ENCODE measurements around the gene CACNA1H.
"Not testable (repeated sequence)": the region's sequence is repeated elsewhere in the genome, so short reads cannot be mapped to it uniquely, and the experiment has no call there.

The CACNA1H gene

GRCh38 chr16:1241081-1241480 lies 88.2 kb downstream of the CACNA1H start:
- DNase-seq (ENCODE audit: insufficient read length, low spot score); FAIRE-seq: not testable (repeated sequence)

DNA sequence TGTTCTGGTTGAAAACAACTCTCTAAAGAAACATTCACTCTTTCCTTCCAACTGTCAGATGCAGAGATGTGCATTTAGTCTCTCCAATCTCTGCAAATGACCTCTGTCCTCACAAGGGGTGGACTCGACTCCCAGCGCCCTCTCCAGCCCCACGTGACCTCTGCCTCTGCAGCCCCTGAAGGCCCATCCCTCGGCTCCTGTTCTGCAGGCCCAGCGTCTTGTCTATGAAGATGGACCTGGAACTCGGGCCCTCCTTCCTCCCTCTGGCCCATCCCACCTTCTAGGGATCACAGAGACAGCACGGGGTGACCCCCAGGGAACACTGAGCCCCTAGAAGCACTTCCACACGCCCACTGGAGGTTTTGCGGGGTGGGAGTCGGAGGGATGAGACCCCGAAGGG lies 90.5 kb downstream of the CACNA1H start:
- FAIRE-seq; DNase-seq (ENCODE audit: insufficient read length, low spot score): not testable (repeated sequence)

DNA sequence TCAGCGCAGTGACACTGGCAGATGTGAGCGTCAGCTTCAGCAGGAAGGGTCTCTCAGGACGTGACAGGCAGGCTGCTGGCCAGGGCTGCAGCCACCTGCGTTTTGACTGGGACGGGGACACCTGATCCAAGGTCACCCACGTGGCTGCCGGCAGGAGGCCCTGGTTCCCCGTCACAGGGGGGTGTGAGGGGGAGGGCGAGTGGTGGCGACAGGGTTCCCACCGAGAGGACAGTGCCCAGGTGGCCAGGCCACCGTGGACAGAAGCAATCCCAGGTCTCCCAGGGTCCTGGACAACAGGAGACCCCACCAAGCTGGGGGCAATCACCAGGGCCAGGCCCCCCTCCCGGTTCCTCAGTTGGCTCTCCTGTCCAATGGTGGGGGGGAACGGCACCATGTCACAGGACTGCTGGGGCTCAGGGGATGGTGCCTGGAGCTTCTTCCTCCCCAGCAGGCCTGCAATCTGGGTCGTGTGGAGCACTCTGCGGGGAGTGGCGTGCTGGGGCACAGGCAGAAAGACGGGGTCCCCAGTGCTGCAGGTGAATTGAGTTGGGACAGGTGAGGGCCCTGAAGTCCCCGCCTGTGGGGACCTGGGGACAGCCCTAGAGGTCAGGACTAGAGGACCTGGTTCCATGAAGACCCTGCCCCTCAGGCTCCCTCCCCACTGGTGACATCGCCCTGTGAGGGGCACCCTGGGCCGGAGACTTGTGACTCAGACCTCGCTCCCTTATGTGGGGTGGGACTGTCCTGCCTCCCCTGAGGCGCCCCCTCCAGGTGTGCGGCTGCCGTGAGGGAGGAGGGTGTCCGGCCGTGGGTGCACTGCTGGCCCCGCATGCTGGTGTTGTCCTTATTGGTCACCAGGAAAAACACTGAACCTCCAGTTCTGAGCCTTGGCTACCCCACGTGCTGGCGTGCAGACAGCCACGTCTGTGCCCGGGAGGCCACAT lies 91.3 kb downstream of the CACNA1H start:
- not testable (repeated sequence) for FAIRE-seq; DNase-seq (ENCODE audit: insufficient read length, low spot score)

- no peak for FAIRE-seq
- no peak for DNase-seq (ENCODE audit: insufficient read length, low spot score)
Observed at GRCh38 chr16:1244881-1245280, 92.0 kb downstream of the CACNA1H start.

DNA sequence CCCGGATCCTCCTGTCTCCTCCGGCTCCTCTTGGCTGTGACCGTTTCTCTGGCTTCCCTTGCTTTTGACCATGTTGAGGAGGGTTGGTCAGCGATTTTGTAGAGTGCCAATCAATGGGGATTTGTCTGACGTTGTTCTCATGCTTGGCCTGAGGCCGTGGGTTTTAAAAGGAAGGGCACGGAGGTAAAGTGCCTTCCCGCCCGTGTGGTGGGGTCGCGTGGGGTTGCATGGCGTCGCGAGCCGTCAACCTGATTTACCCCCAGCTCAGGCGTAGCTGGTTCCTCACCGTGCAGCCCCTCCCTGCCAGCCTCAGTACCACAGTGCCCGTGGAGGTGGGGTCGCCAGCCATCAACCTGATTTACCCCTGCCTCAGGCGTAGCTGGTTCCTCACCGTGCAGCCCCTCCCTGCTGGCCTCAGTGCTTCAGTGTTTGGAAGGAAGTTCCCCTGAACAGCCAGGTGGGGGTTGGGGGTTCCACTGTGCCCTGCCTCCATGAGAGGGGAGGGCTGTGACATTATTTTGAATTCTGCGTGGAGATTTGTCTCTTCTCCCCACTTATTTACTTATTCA lies 92.6 kb downstream of the CACNA1H start:
- FAIRE-seq: no peak
- no peak for DNase-seq (ENCODE audit: insufficient read length, low spot score)

DNA sequence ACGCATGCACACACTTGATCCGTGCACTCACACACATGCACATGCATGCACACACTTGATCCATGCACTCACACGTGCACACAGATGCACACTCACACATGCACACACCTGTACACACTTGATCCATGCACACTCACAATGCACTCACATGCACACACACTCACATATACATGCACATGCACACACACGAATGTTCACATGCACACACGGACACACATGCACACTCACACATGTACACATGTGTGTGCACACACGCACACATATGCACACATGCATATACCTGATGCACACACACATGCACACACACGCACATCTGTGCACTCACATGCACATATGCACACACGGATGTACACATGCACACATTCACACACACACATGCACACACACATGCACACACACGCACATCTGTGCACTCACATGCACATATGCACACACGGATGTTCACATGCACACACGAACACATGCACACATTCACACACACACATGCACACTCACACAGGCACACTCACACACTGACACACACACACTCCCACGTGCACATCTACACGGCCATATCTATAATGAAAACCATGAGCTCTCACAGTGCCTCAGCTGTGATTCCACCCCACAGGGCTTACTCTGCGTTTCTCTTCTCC lies 95.1 kb downstream of the CACNA1H start:
- FAIRE-seq; DNase-seq (ENCODE audit: insufficient read length, low spot score): not testable (repeated sequence)

- FAIRE-seq: peak; percentile 42
- DNase-seq (ENCODE audit: insufficient read length, low spot score): not testable (repeated sequence)
Observed at GRCh38 chr16:1249031-1249755, 96.3 kb downstream of the CACNA1H start.

DNA sequence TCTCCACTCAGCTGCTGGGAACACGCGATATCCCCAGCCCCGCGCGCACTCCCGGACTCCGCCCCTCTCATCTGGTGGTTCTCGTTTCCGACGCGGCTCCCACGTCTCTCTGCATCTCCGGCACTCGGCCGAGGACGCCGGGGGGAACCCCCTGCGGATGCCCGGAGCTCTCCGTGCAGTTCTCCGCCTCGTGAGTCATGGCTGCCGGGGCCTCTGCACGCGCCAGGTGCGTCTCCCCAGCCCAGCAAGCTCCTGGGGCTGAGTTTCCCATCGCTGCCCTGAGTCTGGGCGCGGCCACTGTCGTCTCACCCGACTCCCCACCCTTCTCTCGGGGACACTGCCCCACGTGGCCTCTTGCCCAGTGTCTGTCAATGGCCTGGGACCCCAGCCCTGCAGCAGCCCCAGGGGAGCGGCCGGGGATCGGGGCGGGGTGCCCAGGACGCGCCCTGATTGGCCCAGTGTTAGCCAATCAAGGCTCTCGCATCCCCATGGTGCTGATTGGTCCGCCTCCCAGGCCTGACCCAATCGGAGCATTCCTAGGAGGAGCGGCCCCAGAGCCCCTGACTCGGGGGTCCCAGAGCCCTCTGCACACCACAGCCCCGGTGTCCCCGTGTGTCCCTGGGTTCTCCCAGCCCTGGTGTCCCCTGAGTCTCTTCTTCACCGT lies 100.9 kb downstream of the CACNA1H start:
- not testable (repeated sequence) for DNase-seq (ENCODE audit: insufficient read length, low spot score); FAIRE-seq

- not testable (repeated sequence) for FAIRE-seq; DNase-seq (ENCODE audit: insufficient read length, low spot score)
Observed at GRCh38 chr16:1254821-1255220, 101.9 kb downstream of the CACNA1H start.

DNA sequence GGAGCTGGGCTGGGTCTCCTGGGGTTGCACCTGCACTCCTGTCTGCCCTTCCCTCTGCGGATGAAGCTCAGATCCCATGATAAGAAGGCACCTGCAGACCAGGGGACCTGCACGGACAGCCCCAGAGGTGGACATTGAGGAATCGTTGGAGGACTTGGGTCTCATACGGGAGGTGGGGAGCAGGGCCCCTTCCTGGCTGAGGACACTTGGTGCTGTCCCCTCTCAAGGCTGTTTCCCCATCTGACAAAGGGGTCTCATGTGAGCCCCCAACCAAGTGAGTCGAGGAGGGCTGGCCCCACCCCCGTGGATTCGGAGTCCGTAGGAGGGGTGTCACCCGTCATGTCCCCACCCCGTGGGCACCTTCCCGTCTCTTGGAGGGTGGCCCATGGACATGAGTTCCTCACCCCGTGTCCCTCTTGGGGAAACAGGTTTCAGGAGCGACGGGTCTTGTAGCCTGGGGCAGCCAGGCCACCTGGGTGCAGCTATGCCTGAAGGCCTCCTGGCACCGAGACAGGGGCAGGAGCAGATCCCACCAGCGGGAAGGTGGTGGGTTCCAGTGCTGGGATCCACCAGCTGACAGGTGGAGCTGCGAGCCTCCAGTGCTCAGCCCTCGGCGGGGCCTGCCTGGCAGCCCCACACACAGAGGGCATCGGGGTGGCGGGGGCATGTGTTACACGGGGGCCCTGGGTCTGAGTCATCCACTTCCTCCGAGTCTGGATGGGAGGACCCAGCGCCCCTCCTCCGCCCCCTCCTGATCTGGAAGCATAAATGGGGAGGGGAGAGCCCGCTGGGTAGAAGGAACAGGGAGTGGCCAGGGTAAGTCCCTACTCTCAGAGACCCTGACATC lies 102.6 kb downstream of the CACNA1H start, which contains the start of gene TPSD1:
Gene TPSD1 (plus strand): TSS at position 794 of the 847 bp plus-strand sequence. CDS start 212 bp downstream, outside the sequence.
- not testable (repeated sequence) for FAIRE-seq

GRCh38 chr16:1256296-1256873 lies 103.5 kb downstream of the CACNA1H start:
- FAIRE-seq; DNase-seq (ENCODE audit: insufficient read length, low spot score): not testable (repeated sequence)

More for the DNA sequence above, 102.6 kb downstream of the CACNA1H start, which contains the start of gene TPSD1:
- DNase-seq (ENCODE audit: insufficient read length, low spot score): not testable (repeated sequence)

GRCh38 chr16:1256874-1257322 lies 104.0 kb downstream of the CACNA1H start:
- no peak for FAIRE-seq

DNA sequence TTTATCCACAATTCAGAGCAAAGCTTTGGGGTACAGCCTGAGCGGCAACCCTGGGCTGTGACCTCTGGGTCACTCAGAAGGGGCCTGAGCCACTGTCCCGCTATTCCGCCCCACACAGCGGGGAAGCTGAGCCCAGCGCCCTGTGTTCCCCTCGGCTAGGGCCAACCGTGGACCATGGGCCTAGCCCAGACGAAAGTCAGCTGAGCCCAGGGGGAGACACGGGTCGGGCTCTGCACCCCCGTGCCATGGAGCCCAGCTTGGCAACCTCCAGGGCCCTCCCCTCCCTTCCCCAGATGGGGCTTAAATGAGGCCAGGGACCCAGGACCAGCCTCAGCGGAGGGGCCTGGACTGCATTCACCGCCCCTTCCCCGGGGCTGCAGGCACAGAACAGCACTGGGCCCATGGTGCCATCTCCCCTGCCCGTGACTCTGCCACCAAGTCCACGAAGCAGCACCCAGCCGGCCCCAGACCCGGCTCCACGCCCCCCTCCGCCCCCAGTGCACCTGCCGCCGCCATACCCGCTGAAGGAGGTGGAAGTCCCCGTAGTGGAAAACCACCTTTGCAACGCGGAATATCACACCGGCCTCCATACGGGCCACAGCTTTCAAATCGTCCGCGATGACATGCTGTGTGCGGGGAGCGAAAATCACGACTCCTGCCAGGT lies 104.8 kb downstream of the CACNA1H start:
- FAIRE-seq: no peak
- no peak for DNase-seq (ENCODE audit: insufficient read length, low spot score)

More at GRCh38 chr16:1256874-1257322, 104.0 kb downstream of the CACNA1H start:
- DNase-seq (ENCODE audit: insufficient read length, low spot score): no peak

GRCh38 chr16:1258225-1258600 lies 105.3 kb downstream of the CACNA1H start:
- DNase-seq (ENCODE audit: insufficient read length, low spot score): no peak
- FAIRE-seq: no peak

- FAIRE-seq (no peak), DNase-seq (ENCODE audit: insufficient read length, low spot score) (no peak)
Observed at GRCh38 chr16:1258906-1259759, 106.2 kb downstream of the CACNA1H start.

DNA sequence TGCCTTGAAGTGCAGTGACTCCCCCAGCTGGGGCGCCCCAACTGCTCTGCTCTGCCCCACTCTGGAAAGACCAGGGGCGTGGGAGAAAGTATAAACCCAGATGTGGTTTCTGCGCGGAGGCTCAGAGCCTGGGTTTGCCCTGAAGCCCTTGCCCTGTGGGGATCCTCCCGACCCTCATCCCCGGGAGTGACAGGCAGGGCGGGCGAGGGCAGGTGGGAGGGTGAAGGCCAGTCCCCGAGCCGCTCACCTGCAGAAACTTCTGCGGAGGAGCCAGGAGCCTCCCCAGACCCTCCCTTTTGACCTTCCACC lies 106.8 kb downstream of the CACNA1H start:
- DNase-seq (ENCODE audit: insufficient read length, low spot score): no peak
- FAIRE-seq: no peak

DNA sequence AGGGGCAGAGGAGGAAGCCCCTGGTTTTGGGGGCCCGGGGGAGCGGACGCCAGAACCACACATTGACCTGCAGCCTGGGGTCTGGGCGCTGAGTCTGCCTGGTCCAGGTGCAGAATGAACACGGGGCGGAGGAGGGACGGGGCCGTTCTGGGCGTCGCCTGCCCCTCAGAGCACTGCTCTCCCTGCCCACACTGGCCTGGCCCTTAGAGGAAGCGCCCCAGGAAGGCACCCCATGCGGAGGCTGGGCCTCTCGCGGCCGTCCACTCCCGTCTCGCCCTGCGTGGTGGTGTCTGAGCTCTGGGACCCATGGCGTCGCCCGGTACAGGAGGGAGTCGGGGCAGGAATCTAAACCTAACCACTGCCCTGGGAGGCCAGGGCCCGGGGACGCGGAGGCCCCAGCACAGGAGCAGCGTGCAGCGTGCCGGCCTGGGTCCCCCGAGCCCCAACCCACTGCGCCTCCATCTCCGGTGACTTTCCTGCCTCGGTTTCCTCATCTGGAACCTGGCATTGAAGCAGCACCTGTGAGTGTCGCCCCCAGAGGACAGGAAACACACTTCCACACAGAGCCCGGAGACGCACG lies 107.3 kb downstream of the CACNA1H start:
- DNase-seq (ENCODE audit: insufficient read length, low spot score) (no peak), FAIRE-seq (no peak)
